Posterior cingulate gyrus (tissue), 11 donors: Measurements from ENCODE around the gene CEP250.
"Not testable (repeated sequence)": the region's sequence is repeated elsewhere in the genome, so short reads cannot be mapped to it uniquely, and the experiment has no call there.

Experiments
- DNase-seq, 10 donors: peaks; one replicate each; pipeline versions ENCODE4 v3.0.0 to v3.0.0-alpha.2; 2020 to 2021; ENCODE audit warnings: mixed read lengths in 3 of 10
- intact Hi-C: fragments of 100-400 bp; cut with DNase I; formaldehyde crosslinking; loops from one replicate; pipeline ENCODE4 v1.15.1; 2023

CEP250 gene

DNA sequence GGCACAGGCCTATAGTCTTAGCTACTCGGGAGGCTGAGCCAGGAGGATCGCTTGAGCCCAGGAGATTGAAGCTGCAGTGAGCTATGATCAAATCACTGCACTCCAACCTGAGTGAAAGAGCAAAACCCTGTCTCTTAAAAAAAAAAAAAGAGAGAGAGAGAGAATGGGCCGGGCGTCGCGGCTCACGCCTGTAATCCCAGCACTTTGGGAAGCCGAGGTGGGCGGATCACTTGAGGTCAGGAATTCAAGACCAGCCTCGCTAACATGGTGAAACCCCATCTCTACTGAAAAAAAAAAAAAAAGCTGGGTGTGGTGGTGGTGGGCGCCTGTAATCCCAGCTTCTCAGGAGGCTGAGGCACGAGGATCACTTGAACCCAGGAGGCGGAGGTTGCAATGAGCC, 5.5 kb upstream of the CEP250 start:
- intact Hi-C loops, DNase-seq: not testable (repeated sequence)

DNA sequence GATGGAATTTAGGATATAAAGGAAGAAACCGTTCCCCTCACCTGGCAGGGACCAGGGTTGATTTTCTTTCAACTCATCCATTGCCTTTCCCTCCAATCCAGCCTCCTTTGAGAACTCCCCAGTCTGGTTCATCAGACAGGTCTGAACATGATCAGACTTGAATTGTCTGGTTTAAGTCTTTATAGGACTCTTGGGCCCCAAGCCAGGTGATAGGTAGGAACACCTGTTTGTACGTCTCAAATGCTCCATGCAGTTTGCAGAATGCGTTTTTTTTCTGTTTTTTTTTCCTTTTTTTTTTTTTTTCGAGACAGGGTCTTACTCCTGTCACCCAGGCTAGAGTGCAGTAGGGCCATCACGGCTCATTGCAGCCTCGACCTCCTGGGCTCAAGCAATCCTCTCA, 4.1 kb upstream of the CEP250 start:
- intact Hi-C loops = no loop called here
- no peak for DNase-seq

DNA sequence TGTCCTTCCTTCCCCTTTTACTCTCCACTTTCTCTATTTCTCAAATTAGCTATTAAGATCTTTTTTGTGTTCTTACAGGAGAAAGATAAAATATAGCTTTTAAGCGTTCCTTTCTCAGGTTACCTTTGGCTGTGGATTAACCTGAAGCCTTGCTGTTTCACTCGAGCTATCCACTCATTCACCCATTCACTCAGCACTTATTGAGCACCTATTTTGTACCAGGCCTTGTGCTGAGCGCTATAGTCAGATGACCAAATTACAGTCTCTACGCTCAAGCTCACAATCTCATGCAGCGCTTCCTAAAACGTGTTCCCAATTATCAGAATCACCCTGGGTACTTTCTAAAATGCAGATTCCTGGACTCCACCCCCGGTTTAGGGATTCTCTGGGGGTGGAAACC, 1.8 kb upstream of the CEP250 start:
- intact Hi-C loops = no loop called here
- no peak for DNase-seq

DNA sequence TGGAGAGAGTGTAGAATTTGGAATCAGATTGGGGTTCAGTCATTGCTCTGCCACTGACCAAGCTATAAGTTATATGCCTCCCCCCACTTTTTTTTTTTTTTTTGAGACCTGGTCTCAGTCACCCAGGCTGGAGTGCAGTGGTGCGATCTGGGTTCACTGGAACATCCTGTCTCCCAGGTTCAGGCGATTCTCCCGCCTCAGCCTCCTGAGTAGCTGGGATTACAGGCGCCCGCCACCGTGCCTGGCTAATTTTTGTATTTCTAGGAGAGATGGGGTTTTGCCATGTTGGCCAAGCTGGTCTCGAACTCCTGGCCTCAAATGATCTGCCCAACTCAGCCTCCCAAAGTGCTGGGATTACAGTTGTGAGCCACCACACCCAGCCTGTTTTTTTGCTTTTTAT, 1.3 kb downstream of the CEP250 start:
- intact Hi-C loops, DNase-seq: not testable (repeated sequence)

DNA sequence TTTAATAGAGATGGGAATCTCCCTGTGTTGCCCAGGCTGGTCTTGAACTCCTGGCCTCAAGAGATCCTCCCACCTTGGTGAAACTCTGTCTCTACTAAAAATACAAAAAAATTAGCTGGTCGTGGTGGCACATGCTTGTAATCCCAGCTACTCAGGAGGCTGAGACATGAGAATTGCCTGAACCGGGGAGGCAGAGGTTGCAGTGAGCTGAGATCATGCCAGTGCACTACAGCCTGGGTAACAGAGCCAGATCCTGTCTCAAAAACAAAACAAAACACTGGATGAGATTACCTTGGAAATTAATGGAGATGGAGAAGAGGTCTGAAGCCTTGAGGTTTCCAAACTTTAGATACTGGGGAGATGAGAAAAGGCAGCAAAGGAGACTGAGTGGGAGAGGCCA, 2.1 kb downstream of the CEP250 start:
- DNase-seq, intact Hi-C loops: not testable (repeated sequence)

DNA sequence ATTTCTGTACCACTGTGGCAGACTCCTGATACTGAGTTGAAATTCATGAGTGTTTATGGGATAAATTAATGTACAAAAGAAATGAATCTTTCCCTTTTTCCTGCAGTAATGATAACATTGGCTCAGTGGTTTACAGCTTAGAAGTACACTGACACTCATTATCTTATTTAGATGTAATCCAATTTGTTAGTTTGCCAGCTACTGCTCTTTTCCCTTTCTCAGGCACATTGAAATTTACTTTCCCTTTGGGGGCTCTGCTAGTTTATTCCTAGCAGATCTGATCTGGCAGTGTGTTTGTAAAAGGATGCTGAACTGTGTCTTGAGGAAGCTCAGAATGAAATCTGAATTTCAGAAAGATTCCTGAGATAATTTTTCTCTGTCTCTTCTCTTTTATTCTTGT, 3.0 kb downstream of the CEP250 start:
- DNase-seq = no peak
- intact Hi-C loops = no loop called here

DNA sequence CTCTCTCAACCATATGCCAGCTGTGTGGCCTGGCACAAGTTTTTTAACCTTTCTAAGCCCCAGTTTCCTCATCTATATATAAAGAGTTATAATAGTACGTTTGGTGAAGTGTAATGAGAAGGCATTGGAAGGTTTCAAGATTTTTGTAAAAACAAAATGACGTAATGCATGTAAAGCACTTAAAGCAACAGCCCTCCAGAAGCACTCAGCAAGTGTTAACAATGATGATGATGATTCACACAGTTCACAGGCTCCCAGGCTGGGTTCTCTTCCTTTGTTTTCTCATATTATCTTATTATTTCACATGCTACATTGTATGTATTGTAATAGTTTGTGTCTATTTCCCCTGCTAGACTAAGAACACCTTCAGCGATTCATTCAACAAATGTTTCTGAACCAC, 6.2 kb downstream of the CEP250 start:
- intact Hi-C loops = loop anchor here (10.0 kb wide), 1 partner anchor 423 kb away; no protein-coding TSS in a partner anchor
- DNase-seq = no peak

DNA sequence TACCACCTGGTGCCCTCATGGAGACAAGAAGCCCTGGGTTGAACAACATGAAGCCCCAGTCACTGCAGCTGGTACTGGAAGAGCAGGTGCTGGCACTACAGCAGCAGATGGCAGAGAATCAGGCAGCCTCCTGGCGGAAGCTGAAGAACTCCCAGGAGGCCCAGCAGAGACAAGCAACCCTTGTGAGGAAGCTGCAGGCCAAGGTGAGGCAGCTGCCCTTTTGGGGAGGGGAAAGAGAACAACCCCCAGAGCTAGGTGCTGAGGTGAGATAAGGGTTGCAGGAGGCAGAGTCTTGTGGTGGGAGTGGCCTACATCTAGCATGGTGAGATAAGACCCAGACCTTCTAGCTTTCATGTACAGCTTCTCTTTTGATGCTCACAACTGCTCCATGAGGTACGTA, 7.0 kb downstream of the CEP250 start:
- intact Hi-C loops = loop anchor here (10.0 kb wide), 1 partner anchor 422 kb away; no protein-coding TSS in a partner anchor
- no peak for DNase-seq

DNA sequence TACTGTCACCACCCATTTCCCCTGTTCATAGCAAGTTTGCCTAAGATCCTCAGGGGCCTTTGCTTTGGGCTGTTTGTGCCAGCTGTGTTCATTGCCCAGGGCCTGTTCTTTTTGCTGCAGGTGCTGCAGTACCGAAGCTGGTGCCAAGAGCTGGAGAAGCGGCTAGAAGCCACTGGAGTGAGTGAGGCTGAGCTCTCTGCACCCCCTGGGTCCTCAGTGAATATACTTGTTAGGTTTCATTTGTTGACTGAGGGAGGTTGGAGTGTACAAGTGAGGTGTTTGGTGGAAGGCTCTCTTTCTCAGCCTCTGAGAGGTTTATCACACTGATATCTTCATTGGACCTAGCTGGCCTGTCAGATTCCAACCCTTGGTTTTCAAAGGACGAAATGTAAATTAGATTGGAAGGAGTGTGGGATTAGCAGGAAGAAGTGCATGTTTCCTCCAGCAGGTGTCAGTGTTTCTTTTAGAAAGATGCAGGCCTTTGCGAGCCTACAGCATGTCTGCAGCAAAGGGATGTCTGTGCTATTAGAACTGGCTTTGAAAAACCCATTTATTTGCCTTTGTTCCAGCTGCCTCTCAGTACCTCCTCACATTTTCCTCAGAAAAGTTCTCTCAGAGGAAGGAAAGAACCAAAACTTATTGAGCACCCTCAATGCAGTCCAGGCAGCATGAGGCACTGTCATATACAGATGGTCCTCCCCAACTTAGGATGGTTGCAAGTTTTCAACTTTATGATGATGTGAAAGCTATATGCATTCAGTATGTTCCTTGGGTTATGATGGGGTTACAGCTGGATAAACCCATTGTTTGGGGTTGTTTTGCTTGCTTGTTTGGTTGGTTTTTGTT, 8.3 kb downstream of the CEP250 start:
- intact Hi-C loops = loop anchor here (10.0 kb wide), 1 partner anchor 421 kb away; no protein-coding TSS in a partner anchor
- peak in 4 of 10 donors; percentile 29 to 58 (median 46) for DNase-seq

DNA sequence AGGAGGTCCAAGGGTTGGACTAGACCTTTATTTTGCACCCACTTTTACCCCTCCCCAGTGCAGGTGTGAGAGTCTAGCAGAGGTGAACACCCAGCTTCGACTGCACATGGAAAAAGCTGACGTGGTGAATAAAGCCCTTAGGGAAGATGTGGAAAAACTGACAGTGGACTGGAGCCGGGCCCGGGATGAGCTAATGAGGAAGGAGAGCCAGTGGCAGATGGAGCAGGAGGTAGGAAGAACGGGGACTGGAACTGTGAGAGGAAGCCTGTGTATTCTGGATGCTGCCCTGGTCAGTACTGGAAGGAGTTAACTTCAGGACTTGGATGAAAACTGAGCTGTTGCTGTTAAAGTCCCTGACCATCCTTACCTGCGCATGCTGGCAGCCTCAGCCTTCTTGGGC, 10.6 kb downstream of the CEP250 start:
- intact Hi-C loops = loop anchor here (10.0 kb wide), 1 partner anchor 419 kb away; no protein-coding TSS in a partner anchor
- DNase-seq = no peak

DNA sequence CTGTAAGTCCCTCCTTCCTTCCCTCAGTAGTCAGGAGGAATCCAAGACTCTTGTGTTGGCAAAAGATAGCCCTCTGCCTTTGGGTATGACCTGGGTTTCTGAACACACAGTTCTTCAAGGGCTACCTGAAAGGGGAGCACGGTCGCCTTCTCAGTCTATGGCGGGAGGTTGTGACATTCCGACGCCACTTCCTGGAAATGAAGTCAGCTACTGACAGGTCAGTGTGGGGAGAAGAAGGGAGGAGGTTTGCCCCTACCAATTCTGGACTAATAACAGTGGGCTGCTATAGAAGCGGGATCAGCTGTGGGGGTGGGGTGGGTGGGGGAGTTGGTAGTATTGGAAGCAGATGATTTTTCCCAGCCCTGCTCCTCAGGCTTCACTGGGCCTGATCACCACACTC, 11.5 kb downstream of the CEP250 start:
- no peak for DNase-seq
- intact Hi-C loops = loop anchor here (10.0 kb wide), 1 partner anchor 418 kb away; no protein-coding TSS in a partner anchor

DNA sequence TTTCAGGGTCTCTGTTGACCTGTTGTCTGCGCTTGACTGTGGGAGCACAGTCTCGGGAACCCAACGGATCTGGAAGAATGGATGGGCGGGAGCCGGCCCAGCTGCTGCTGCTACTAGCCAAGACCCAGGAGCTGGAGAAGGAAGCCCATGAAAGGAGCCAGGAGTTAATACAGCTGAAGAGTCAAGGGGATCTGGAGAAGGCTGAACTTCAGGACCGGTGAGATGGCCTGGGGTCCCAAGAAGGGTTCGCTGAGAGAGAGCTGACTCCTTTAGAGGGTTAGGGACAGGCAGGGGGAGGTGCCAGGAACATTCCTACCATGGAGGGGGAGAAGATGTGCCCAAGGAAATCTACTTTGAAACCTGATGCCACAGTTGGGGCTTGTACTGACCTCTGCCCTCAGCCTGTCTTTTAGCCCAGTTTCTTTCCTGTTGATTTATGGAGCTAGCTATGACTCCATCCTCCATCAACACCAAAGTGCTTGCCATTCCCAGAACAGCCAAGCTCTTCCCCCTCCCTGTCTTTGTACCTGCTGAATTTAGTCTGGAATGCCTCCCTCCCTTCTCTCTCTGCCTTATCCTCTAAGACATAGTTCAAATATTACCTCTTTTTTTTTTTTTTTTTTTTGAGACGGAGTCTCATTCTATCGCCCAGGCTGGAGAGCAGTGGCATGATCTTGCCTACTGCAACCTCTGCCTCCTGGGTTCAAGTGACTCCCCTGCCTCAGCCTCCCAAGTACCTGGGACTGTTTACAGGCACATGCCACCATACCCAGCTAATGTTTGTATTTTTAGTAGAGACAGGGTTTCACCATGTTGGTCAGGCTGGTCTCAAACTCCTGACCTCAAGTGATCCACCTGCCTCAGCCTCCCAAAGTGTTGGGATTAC, 12.2 kb downstream of the CEP250 start:
- intact Hi-C loops = loop anchor here (10.0 kb wide), 1 partner anchor 417 kb away; no protein-coding TSS in a partner anchor
- DNase-seq = no peak

DNA sequence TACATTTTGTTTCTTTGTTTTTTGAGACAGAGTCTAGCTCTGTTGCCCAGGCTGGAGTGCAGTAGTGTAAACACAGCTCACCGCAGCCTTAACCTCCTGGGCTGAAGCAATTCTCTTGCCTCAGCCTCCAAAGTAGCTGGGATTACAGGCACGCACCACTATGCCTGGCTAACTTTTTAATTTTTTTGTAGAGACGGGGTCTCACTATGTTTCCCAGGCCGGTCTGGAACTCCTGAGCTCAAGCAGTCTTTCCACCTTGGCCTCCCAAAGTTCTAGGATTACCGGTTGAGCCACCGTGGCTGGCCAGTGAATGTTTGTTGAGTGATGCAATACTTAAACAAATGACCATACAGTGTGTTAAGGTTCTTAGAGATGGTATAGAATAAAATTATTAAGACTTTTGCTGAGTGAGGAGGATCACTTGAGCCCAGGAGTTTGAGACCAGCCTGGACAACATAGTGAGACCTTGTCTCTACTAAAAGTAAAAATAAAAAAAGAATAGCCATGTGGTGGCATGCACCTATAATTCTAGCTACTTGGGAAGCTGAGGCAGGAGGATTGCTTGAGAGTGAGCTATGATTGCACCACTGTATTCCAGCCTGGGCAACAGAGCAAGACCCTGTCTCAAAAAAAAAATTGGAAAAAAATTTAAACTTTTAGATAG, 13.4 kb downstream of the CEP250 start:
- intact Hi-C loops = loop anchor here (10.0 kb wide), 1 partner anchor 416 kb away; no protein-coding TSS in a partner anchor
- DNase-seq = no peak

DNA sequence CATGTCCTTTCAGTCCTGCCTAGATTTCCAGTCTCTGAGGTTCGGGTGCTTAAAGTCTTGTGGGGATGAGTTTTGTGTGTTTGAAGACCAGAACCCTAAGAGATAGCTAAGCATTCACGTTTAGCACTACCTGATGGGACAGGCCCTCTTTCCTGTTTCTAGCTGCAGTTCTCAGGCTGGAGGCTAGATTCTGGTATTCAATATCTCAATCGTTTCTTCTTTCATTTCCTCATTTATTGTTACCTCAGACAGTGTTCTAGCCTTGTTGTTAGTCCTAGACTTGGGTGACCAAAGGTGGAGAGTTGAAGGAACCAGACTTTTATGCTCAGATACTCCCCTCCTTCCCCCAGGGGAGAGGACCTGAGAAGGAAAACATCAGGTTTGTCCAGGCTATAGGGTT, 16.8 kb downstream of the CEP250 start:
- intact Hi-C loops = no loop called here
- no peak for DNase-seq

DNA sequence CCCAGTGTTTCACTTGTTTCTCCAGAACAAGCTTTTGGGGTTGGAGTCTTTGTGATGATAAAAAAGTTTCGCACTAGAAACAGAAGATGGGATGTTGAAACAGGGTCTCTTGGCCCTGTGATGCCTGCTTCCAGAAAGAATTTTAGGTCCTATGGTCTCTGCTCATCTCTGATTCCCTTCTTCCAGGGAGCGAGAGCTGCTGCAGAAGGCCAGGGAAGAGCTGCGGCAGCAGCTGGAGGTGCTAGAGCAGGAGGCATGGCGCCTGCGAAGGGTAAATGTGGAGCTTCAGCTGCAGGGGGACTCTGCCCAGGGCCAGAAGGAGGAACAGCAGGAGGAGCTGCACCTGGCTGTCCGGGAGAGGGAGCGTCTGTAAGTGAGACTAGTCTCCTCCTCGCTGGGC, 18.3 kb downstream of the CEP250 start:
- intact Hi-C loops = no loop called here
- no peak for DNase-seq

DNA sequence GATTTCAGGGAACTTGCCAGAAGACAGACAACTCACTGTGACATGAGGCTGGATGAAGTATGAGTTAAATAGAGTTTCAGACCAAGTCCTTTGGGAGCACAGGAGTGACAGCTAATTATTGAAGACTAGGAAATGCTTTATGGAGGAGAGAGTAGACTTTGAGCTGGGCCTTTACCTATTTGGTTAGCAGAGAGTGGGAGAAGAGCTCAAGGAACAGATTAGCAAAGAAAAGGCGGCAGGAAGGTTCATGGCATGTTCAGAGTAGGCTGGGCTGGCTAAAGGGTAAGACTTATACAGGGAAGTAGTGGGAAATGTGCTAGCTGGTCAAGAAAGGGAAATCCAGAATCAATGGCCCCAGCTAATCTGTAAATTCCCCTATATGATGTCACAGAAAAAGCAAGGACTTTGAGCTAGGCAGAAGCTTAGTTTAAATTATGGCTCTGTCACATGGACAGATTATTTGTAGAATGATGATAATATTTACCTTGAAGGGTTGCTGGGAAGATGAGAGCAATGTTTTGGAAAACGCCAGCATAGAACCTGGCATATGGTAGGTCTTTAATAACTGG, 19.0 kb downstream of the CEP250 start:
- DNase-seq = no peak
- intact Hi-C loops = no loop called here

DNA sequence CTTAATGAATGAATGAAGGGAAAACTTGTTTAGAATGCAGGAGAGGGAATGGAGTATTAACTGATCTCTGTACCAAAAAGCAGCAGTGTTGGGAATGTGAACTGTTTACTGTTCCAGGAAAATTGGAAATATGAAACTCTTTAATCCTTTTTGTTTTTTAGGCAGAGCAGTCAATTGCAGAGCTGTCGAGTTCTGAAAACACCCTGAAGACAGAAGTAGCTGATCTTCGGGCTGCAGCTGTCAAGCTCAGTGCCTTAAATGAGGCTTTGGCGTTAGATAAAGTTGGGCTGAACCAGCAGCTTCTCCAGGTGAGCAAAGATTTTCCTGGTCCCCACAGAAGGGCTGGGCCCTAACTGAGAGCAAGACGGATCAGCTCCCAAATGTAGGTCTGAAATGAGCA, 20.9 kb downstream of the CEP250 start:
- intact Hi-C loops = no loop called here
- DNase-seq = no peak

DNA sequence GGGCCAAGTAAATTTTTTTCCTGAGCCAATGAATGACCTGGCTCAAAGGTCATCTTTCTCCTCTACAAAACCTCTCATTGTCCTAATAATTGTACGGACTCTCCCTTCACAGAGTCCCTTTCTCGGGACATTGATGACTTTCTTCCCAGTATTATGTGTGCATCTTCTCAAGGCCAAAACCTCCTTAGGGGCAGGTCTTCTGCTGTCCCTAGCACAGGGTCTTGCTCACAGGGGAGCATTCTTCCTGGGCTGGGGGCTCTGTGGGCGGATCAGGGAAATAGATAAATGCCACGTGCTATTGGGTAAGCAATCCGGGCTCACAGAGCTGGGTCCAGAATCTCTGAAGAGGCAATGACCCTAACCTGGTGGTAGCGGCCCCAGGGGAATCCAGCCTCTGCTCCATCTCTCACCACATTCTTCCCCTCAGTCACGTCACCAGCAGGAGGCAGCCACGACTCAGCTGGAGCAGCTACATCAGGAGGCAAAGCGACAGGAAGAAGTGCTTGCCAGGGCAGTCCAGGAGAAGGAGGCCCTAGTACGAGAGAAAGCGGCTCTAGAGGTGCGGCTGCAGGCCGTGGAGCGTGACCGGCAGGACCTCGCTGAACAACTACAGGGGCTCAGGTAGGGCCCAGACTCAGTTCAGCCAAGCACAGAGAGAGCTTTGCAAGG, 23.5 kb downstream of the CEP250 start:
- intact Hi-C loops = no loop called here
- DNase-seq = no peak

DNA sequence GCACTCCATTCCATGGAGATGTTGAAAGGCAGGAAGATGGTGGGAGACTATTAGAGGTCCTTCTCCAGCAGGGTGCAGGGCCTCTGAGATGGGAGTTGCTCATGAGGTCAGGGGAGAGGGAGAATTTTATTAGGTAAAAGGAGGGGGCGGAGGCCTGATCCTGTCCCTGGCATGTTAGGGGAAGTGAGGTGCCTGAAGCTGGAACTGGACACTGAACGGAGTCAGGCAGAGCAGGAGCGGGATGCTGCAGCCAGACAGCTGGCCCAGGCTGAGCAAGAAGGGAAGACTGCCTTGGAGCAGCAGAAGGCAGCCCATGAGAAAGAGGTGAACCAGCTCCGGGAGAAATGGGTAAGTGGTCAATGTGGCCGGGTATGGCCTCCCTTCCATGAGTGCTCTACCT, 24.4 kb downstream of the CEP250 start:
- intact Hi-C loops = no loop called here
- DNase-seq = no peak

DNA sequence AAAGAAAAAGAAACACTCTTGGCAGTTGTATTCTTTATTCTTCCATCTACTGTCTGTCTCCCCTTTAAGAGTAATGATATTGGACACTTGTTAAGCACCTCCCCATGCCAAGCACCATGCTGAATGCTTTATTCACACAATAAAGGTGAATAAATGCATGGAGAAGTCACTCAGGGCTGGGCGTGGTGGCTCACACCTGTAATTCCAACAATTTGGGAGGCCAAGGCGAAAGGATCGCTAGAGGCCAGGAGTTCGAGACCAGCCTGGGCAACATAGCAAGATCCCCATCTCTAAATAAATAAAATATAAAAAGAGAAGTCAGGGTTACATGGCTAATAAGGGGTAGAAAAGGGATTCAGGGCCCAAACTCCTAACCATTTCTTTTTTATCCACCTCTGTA, 32.1 kb downstream of the CEP250 start:
- intact Hi-C loops = no loop called here
- peak in 1 of 10 donors; percentile 59 for DNase-seq
